H1 (cell line): ENCODE data around the gene TTC38. TPM values are rescaled to one million over a fixed set of nuclear protein-coding genes. Genes with fewer than 3 reads are reported as not detected.

Experiments used
- CTCF ChIA-PET: fragments of 300-600 bp; sonication (Branson Sonifier 250); formaldehyde crosslinking; loops from one replicate; lab custom pipeline; 2021; ENCODE audit not compliant: partially characterized antibody; lab: Charles Lee
- POLR2A ChIA-PET: fragments of 300-600 bp; sonication (Branson Sonifier 250); formaldehyde crosslinking; loops from one replicate; lab custom pipeline; 2021; ENCODE audit warnings: inconsistent platforms; ENCODE audit not compliant: partially characterized antibody; lab: Charles Lee
- DNase-seq, 2 experiments: peaks; one replicate each; pipeline versions ENCODE4 v3.0.0 to v3.0.0-alpha.2; 2010 to 2022; ENCODE audit warnings: low spot score in 2 of 2, low read depth in 1 of 2, mixed read lengths in 1 of 2
- FAIRE-seq: peaks from 2 replicates; lab custom pipeline; 2011; peaks lifted over from hg19 to GRCh38; lab: Jason Lieb, UNC
- H2AFZ ChIP-seq: 2 replicates; pipeline ENCODE4 v1.8.1; 2012; ENCODE audit warnings: low read length, inconsistent platforms
- H2AK5ac ChIP-seq: 2 replicates; pipeline ENCODE4 v1.6.1; 2013; ENCODE audit warnings: low read depth, low read length
- H2BK120ac ChIP-seq: replicated peaks from 2 replicates; pipeline ENCODE3; 2013; ENCODE audit warnings: low read depth, low read length, inconsistent platforms
- H2BK12ac ChIP-seq: 2 replicates; pipeline ENCODE4 v1.6.1; 2013; ENCODE audit warnings: low read depth, low read length
- H2BK15ac ChIP-seq: 2 replicates; pipeline ENCODE4 v1.6.1; 2013; ENCODE audit warnings: low read length
- H2BK20ac ChIP-seq: 2 replicates; pipeline ENCODE4 v1.6.1; 2013; ENCODE audit warnings: low read length
- H2BK5ac ChIP-seq: 2 replicates; pipeline ENCODE4 v1.6.1; 2013; ENCODE audit warnings: low read depth, low read length
- H3K14ac ChIP-seq: 2 replicates; pipeline ENCODE4 v1.6.1; 2013; ENCODE audit warnings: inconsistent platforms; ENCODE audit not compliant: insufficient read length
- H3K18ac ChIP-seq: 2 replicates; pipeline ENCODE4 v1.6.1; 2013; ENCODE audit warnings: low read length; ENCODE audit errors: extremely low read depth
- H3K23ac ChIP-seq: 2 replicates; pipeline ENCODE4 v1.6.1; 2013; ENCODE audit warnings: inconsistent platforms; ENCODE audit not compliant: insufficient read length
- H3K23me2 ChIP-seq: 2 replicates; pipeline ENCODE4 v1.6.1; 2013; ENCODE audit warnings: low read depth, low read length
- H3K27ac ChIP-seq: 2 replicates; pipeline ENCODE4 v1.6.1; 2011; ENCODE audit warnings: low read depth, low read length, inconsistent platforms
- H3K27me3 ChIP-seq, 4 experiments: replicated peaks in 1 of 4; 1 replicate in 1 of 4; 2 replicates in 3 of 4; pipeline versions ENCODE4 v1.6.1 to v1.8.1; 2011 to 2013; ENCODE audit warnings: low read length in 3 of 4, mild to moderate bottlenecking in 3 of 4, inconsistent platforms in 2 of 4, mixed read lengths in 2 of 4, moderate library complexity in 1 of 4; ENCODE audit not compliant: control insufficient read depth in 3 of 4, insufficient read depth in 3 of 4; ENCODE audit errors: extremely low read depth in 1 of 4
- H3K36me3 ChIP-seq, 4 experiments: 2 replicates each; pipeline versions ENCODE4 v1.6.1 to v1.8.1; 2011 to 2013; ENCODE audit warnings: mild to moderate bottlenecking in 4 of 4, low read length in 3 of 4, moderate library complexity in 2 of 4, control low read depth in 1 of 4, inconsistent platforms in 1 of 4; ENCODE audit not compliant: insufficient read depth in 4 of 4, control insufficient read depth in 2 of 4
- H3K4ac ChIP-seq: replicated peaks from 2 replicates; pipeline ENCODE3; 2013; ENCODE audit warnings: low read length, low read depth, mixed read lengths, inconsistent platforms; ENCODE audit not compliant: insufficient read length
- H3K4me1 ChIP-seq, 4 experiments: replicated peaks in 1 of 4; 1 replicate in 1 of 4; 2 replicates in 3 of 4; pipeline versions ENCODE4 v1.6.1 to v1.8.1; 2011 to 2013; ENCODE audit warnings: low read length in 3 of 4, inconsistent platforms in 2 of 4, mixed read lengths in 1 of 4; ENCODE audit not compliant: insufficient read depth in 4 of 4, control insufficient read depth in 3 of 4
- H3K4me2 ChIP-seq, 2 experiments: 2 replicates each; pipeline versions ENCODE4 v1.6.1 to v1.8.1; 2011 to 2013; ENCODE audit warnings: low read depth in 2 of 2, low read length in 2 of 2, control low read depth in 1 of 2, inconsistent platforms in 1 of 2, mild to moderate bottlenecking in 1 of 2; ENCODE audit not compliant: insufficient read depth in 1 of 2
- H3K4me3 ChIP-seq, 4 experiments: fragments of 200-600, 300-600 bp in 1 of 4; sonication (generic), shearing (Covaris generic), sonication (Bioruptor Twin) in 1 of 4; 2 replicates each; pipeline versions ENCODE4 v1.5.1 to v1.8.1; 2011 to 2016; ENCODE audit warnings: low read length in 4 of 4, low read depth in 3 of 4, control low read depth in 2 of 4, inconsistent platforms in 2 of 4, mild to moderate bottlenecking in 2 of 4, mixed read lengths in 1 of 4, moderate library complexity in 1 of 4; ENCODE audit not compliant: insufficient read depth in 2 of 4; ENCODE audit errors: extremely low read depth in 1 of 4
- H3K56ac ChIP-seq: replicated peaks from 2 replicates; pipeline ENCODE3; 2013; ENCODE audit warnings: low read depth, mild to moderate bottlenecking, mixed read lengths, low read length, inconsistent platforms; ENCODE audit not compliant: insufficient read length
- H3K79me1 ChIP-seq: 2 replicates; pipeline ENCODE4 v1.6.1; 2013; ENCODE audit warnings: low read depth, low read length, control low read depth
- H3K79me2 ChIP-seq, 2 experiments: 2 replicates each; pipeline versions ENCODE4 v1.6.1 to v1.8.1; 2012 to 2013; ENCODE audit warnings: low read length in 2 of 2, mild to moderate bottlenecking in 2 of 2, inconsistent platforms in 1 of 2; ENCODE audit not compliant: insufficient read depth in 2 of 2, control insufficient read depth in 1 of 2
- H3K9ac ChIP-seq, 4 experiments: replicated peaks in 1 of 4; 1 replicate in 1 of 4; 2 replicates in 3 of 4; pipeline versions ENCODE4 v1.6.1 to v1.8.1; 2011 to 2013; ENCODE audit warnings: low read depth in 3 of 4, low read length in 3 of 4, control low read depth in 2 of 4, mild to moderate bottlenecking in 2 of 4, moderate library complexity in 2 of 4, inconsistent platforms in 1 of 4; ENCODE audit errors: extremely low read depth in 1 of 4
- H3K9me3 ChIP-seq, 2 experiments: 2 replicates each; pipeline versions ENCODE4 v1.6.1 to v1.8.1; 2012 to 2013; ENCODE audit warnings: mild to moderate bottlenecking in 2 of 2, moderate library complexity in 2 of 2, control low read depth in 1 of 2, inconsistent platforms in 1 of 2, low read depth in 1 of 2, low read length in 1 of 2, mixed read lengths in 1 of 2; ENCODE audit not compliant: insufficient read depth in 2 of 2
- H4K20me1 ChIP-seq, 2 experiments: replicated peaks in 1 of 2; 2 replicates each; pipeline versions ENCODE3 to v1.8.1; 2011 to 2013; ENCODE audit warnings: inconsistent platforms in 2 of 2, low read length in 2 of 2, mild to moderate bottlenecking in 1 of 2; ENCODE audit not compliant: insufficient read depth in 2 of 2, control insufficient read depth in 1 of 2
- H4K5ac ChIP-seq: 2 replicates; pipeline ENCODE4 v1.6.1; 2013; ENCODE audit warnings: low read length, low read depth, mixed read lengths, inconsistent platforms; ENCODE audit not compliant: insufficient read length
- H4K8ac ChIP-seq: 2 replicates; pipeline ENCODE4 v1.8.0; 2013; ENCODE audit warnings: mild to moderate bottlenecking, moderate library complexity, low read length, inconsistent platforms; ENCODE audit not compliant: insufficient read depth; ENCODE audit errors: extremely low read depth
- H4K91ac ChIP-seq: replicated peaks from 2 replicates; pipeline ENCODE3; 2013; ENCODE audit warnings: low read length, mixed read lengths, inconsistent platforms; ENCODE audit not compliant: insufficient read length
- BCL11A ChIP-seq, 2 experiments: IDR thresholded peaks; one replicate each; pipeline ENCODE4 v1.6.1; 2011; ENCODE audit warnings: low read depth in 2 of 2, low read length in 2 of 2, mild to moderate bottlenecking in 2 of 2
- GTF2F1 ChIP-seq: IDR thresholded peaks from 2 replicates; pipeline ENCODE4 v1.6.1; 2012; ENCODE audit warnings: low read depth, low read length, improper control_type of control experiment, borderline replicate concordance
- RNF2 ChIP-seq: fragments of 200-900, 300-1000 bp; sonication (generic); IDR thresholded peaks from 2 replicates; pipeline ENCODE4 v1.7.1; 2016; ENCODE audit warnings: borderline replicate concordance, low read depth, mild to moderate bottlenecking, antibody characterized with exemption, low read length; ENCODE audit not compliant: poor library complexity, severe bottlenecking; ENCODE audit errors: missing control alignments
- SIN3A ChIP-seq, 2 experiments: IDR thresholded peaks in 1 of 2; conservative IDR thresholded peaks in 1 of 2; 2 replicates each; pipeline ENCODE4 v1.6.1; 2011 to 2012; ENCODE audit warnings: low read length in 2 of 2, improper control_type of control experiment in 1 of 2, low read depth in 1 of 2, mild to moderate bottlenecking in 1 of 2
- TAF1 ChIP-seq: IDR thresholded peaks from 2 replicates; pipeline ENCODE4 v1.6.1; 2011; ENCODE audit warnings: mild to moderate bottlenecking, low read depth, low read length
- TAF7 ChIP-seq: optimal IDR thresholded peaks from 2 replicates; pipeline ENCODE3; 2011; ENCODE audit warnings: low read depth, mild to moderate bottlenecking, inconsistent platforms, low read length, moderate library complexity, borderline replicate concordance
- TCF12 ChIP-seq: IDR thresholded peaks from 2 replicates; pipeline ENCODE4 v1.6.1; 2011; ENCODE audit warnings: low read depth, mild to moderate bottlenecking, low read length
- WGBS, 2 experiments: shearing (Covaris generic) in 1 of 2; methylation state at CpG; one replicate each; pipeline versions ENCODE4 v1.1.6 to v1.1.7; 2013 to 2015; ENCODE audit warnings: low lambda C conversion rate in 2 of 2, mixed read lengths in 2 of 2, inconsistent platforms in 1 of 2, low coverage in 1 of 2, missing lambda C conversion rate in 1 of 2; ENCODE audit not compliant: insufficient replicate concordance in 2 of 2, insufficient coverage in 1 of 2, insufficient read length in 1 of 2; ENCODE audit errors: extremely low coverage in 1 of 2, missing lambda C conversion rate in 1 of 2; 5-methylcytosine and 5-hydroxymethylcytosine counted together
- polyA plus RNA-seq, 7 experiments: library from polyadenylated mRNA; depleted of rRNA in 3 of 7; stranded (reverse) in 5 of 7; unstranded in 2 of 7; fragments of >200 nt in 5 of 7; fragments of 200-250 nt in 2 of 7; gene quantifications; 1 replicate in 5 of 7; 2 replicates in 1 of 7; 4 replicates in 1 of 7; pipeline versions ENCODE4 v1.2.1 to v1.2.3, GENCODE V29; 2011 to 2013; ENCODE audit warnings: missing spikeins in 2 of 7, mixed read lengths in 2 of 7
- total RNA-seq: library from RNA; stranded (reverse); fragmentation: NEBNext Ultra II Directional; extraction: Animal tissue kit (Norgen Biotek cat#: 25700); gene quantifications from 2 replicates; pipeline ENCODE4 v1.2.1, GENCODE V29; 2021

Gene TTC38
- total and polyA plus RNA-seq, 2 of the 8 experiments (the other 6 are each of a cell fraction or from before 2014, with no cell fraction given) = 25.3 to 34.8 TPM

DNA sequence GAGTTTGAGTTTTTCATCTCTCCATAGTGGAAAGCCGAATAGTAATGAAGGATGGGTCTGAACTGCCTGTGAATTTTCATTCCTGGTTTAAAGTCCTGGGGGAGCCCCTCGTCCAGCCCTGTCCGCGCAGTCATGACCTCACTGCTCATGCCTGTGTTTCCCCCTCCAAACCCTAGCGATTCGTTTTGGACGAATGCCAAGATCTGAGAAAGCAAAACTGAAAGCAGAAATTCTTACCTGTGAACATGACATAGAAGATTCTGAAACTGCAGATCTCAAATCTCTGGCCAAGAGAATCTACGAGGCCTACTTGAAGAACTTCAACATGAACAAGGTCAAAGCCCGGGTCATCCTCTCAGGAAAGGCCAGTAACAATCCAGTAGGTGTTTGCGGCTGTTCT is 48.2 kb upstream of the TTC38 start:
- POLR2A ChIA-PET = no interaction called here
- no peak for TF ChIP-seq TAF1
- no peak for TF ChIP-seq TCF12
- no peak for TF ChIP-seq TAF7
- TF ChIP-seq GTF2F1 = no peak
- no peak for TF ChIP-seq SIN3A (conservative IDR thresholded peaks at IDR 0.05 in 1 of 2, IDR thresholded peaks at IDR 0.05 in 1 of 2; ENCODE audit: low read depth in 1 of 2, low read length in 2 of 2)
- TF ChIP-seq RNF2 = no peak
- no peak for TF ChIP-seq BCL11A (IDR thresholded peaks at IDR 0.05; ENCODE audit: low read depth in 2 of 2, low read length in 2 of 2)

More for the DNA sequence above, 48.2 kb upstream of the TTC38 start:
- Histone ChIP-seq H3K9ac (no peak overlapping the region), H3K56ac (no peak overlapping the region), H3K36me3 (no peaks in the 10 kb centered on the region), H3K14ac (no peak overlapping the region), H2BK20ac (no peak overlapping the region), H3K4ac (no peak overlapping the region), H3K79me1 (no peaks in the 10 kb centered on the region; the same call in 1 of the 2 replicates), H3K23me2 (no peaks in the 10 kb centered on the region), H2AFZ (no peak overlapping the region), H3K27me3 (no peaks in the 10 kb centered on the region), H3K18ac (no peak overlapping the region), H2BK120ac (no peak overlapping the region), H4K5ac (no peak overlapping the region), H4K8ac (no peak overlapping the region), H2AK5ac (no peak overlapping the region), H3K79me2 (no peaks in the 10 kb centered on the region), H3K4me1 (no peaks in the 10 kb centered on the region), H4K91ac (no peak overlapping the region), H4K20me1 (no peaks in the 10 kb centered on the region), H2BK5ac (no peak overlapping the region), H2BK15ac (no peak overlapping the region), H3K27ac (no peak overlapping the region), H3K9me3 (no peaks in the 10 kb centered on the region), H3K23ac (no peak overlapping the region), H2BK12ac (no peak overlapping the region), H3K4me2 (no peak overlapping the region), H3K4me3 (no peak overlapping the region)
- WGBS, 2 experiments = 86% methylated on average over 10 of the region's 10 CpGs; no CpG with 5 or more reads in 1 of the 2 experiments
- FAIRE-seq (no peak), DNase-seq (no peak)
- CTCF ChIA-PET = no interaction called here
